HG03108 (cell line): Measurements from ENCODE around the gene SLC2A4RG.

ENCODE experiments used
- ATAC-seq: cut with Tn5 transposase; IDR thresholded peaks from one replicate; pipeline ENCODE4 v1.9.1; 2021; ENCODE audit warnings: moderate library complexity; ENCODE audit not compliant: unreplicated experiment

Gene SLC2A4RG

GRCh38 chr20:63739130-63740069 is at the start of gene SLC2A4RG:
Gene SLC2A4RG (plus strand): TSS chr20:63739776. CDS start chr20:63739913, 137 bp downstream.
- peak; percentile 37 for ATAC-seq

- ATAC-seq = no peak
Observed at GRCh38 chr20:63690003-63690897, 49.3 kb upstream of the SLC2A4RG start.

GRCh38 chr20:63690898-63691710 is 48.5 kb upstream of the SLC2A4RG start:
- no peak for ATAC-seq

GRCh38 chr20:63691711-63692435 is 47.7 kb upstream of the SLC2A4RG start:
- ATAC-seq = no peak

GRCh38 chr20:63692436-63693082 is 47.0 kb upstream of the SLC2A4RG start:
- ATAC-seq = no peak

- ATAC-seq = no peak
Observed at GRCh38 chr20:63693083-63693732, 46.4 kb upstream of the SLC2A4RG start.

- ATAC-seq = no peak
Observed at GRCh38 chr20:63693733-63694583, 45.6 kb upstream of the SLC2A4RG start.

GRCh38 chr20:63694584-63695423 is 44.8 kb upstream of the SLC2A4RG start:
- no peak for ATAC-seq

GRCh38 chr20:63695424-63696305 is 43.9 kb upstream of the SLC2A4RG start:
- ATAC-seq = no peak

GRCh38 chr20:63696306-63696627 is 43.3 kb upstream of the SLC2A4RG start:
- no peak for ATAC-seq

- ATAC-seq = no peak
Observed at GRCh38 chr20:63696628-63697356, 42.8 kb upstream of the SLC2A4RG start, which contains the start of gene TNFRSF6B. Gene TNFRSF6B (plus strand): TSS chr20:63696652. CDS start chr20:63696768, 116 bp downstream.

GRCh38 chr20:63697357-63697867 is 42.2 kb upstream of the SLC2A4RG start:
- ATAC-seq = no peak

GRCh38 chr20:63697868-63698545 is 41.6 kb upstream of the SLC2A4RG start:
- no peak for ATAC-seq

- ATAC-seq = no peak
Observed at GRCh38 chr20:63698739-63699465, 40.7 kb upstream of the SLC2A4RG start.
